HG03097 (cell line): Measurements from ENCODE around the gene ELAPOR2.
"Not testable (repeated sequence)": the region's sequence is repeated elsewhere in the genome, so short reads cannot be mapped to it uniquely, and the experiment has no call there.

Experiments used
- ATAC-seq: cut with Tn5 transposase; IDR thresholded peaks from one replicate; pipeline ENCODE4 v1.9.1; 2021; ENCODE audit not compliant: unreplicated experiment, low FRiP score

ELAPOR2 gene

DNA sequence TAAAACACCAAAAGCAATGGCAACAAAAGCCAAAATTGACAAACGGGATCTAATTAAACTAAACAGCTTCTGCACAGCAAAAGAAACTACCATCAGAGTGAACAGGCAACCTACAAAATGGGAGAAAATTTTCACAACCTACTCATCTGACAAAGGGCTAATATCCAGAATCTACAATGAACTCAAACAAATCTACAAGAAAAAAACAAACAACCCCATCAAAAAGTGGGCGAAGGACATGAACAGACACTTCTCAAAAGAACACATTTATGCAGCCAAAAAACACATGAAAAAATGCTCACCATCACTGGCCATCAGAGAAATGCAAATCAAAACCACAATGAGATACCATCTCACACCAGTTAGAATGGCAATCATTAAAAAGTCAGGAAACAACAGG lies 14.7 kb downstream of the ELAPOR2 start:
- not testable (repeated sequence) for ATAC-seq

DNA sequence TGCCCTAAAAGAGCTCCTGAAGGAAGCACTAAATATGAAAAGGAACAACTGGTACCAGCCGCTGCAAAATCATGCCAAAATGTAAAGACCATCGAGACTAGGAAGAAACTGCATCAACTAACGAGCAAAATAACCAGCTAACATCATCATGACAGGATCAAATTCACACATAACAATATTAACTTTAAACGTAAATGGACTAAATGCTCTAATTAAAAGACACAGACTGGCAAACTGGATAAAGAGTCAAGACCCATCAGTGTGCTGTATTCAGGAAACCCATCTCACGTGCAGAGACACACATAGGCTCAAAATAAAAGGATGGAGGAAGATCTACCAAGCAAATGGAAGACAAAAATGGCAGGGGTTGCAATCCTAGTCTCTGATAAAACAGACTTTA lies 17.9 kb downstream of the ELAPOR2 start:
- not testable (repeated sequence) for ATAC-seq

DNA sequence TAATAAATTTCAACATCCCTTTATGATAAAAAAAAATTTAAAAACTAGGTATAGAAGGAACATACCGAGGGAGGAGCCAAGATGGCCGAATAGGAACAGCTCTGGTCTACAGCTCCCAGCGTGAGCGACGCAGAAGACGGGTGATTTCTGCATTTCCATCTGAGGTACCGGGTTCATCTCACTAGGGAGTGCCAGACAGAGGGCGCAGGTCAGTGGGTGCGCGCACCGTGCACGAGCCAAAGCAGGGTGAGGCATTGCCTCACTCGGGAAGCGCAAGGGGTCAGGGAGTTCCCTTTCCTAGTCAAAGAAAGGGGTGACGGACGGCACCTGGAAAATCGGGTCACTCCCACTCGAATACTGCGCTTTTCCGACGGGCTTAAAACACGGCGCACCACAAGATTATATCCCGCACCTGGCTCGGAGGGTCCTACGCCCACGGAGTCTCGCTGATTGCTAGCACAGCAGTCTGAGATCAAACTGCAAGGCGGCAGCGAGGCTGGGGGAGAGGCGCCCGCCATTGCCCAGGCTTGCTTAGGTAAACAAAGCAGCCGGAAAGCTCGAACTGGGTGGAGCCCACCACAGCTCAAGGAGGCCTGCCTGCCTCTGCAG lies 19.7 kb downstream of the ELAPOR2 start:
- not testable (repeated sequence) for ATAC-seq

DNA sequence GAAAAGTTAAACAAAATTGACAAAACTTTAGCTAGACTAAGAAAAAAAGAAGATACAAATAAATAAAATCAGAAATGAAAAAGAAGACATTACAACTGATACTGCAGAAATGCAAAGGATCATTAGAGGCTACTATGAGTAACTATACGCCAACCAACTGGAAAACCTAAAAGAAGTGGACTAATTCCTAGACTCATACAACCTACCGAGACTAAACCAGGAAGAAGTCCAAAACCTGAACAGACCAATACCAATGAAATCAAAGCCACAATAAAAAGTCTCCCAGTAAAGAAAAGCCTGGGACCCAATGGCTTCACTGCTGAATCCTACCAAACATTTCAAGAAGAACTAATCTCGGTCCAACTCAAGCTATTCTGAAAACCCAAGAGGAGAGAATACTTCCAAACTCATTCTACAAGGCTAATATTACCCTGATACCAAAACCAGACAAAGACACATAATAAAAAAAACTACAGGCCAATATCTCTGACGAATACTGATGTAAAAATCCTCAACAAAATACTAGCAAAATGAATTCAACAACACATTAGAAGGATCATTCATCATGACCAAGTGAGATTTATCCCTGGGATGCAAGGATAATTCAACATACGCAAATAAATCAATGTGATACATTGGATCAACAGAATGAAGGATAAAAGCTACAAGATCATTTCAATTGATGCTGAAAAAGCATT lies 20.3 kb downstream of the ELAPOR2 start:
- no peak for ATAC-seq

DNA sequence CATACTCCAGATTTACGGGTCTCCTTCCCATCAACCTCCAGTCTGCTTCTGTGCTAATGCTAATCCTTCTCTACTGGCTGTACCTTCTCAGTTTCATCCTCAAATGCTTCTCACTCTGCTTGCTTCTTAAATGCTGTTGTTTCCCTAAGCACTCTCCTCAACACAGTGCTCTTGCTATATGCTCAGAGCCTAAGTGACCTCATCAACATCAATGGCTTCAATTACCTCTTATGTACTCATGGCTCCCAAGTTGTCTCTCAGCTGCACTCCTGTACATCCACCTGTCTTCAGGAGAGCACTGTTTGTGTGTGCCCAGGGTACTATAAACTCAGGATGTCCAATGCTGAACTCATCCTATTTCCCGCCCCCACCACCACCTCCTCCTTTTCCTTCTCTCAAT lies 22.5 kb downstream of the ELAPOR2 start:
- ATAC-seq, result no peak

DNA sequence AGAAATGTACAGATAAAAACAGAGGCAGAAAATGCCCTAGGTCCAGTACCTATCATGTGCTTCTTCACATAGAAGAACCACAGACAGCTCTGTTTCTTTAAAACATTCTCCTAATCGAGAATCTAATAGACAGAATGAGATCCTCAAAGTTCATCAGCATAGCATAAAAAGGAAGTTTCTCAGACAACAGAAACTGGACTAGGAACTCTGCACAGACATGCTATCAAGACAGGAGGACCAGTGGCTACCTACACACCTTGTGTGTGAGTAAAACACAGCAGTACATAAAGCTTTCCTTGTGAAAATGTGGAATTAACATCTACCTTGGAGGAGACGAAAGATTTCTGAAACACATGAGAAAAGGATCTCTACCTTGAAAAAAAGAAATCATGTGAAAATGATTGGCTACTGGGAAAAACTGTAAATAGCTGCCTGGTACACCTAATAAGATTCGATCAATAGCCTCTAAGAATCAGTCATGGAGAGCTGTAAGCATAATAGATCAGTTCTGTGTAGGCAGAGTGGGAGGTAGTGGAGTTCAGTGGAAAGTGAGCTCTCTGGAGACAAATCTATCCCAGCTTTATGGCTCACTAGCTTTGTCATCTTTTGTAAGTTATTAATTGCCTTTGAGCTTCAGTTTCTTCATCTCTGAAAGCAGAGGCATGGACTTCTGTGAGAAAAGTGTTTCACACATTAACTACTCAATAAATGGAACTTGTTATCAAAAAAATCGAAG lies 26.7 kb downstream of the ELAPOR2 start:
- no peak for ATAC-seq

DNA sequence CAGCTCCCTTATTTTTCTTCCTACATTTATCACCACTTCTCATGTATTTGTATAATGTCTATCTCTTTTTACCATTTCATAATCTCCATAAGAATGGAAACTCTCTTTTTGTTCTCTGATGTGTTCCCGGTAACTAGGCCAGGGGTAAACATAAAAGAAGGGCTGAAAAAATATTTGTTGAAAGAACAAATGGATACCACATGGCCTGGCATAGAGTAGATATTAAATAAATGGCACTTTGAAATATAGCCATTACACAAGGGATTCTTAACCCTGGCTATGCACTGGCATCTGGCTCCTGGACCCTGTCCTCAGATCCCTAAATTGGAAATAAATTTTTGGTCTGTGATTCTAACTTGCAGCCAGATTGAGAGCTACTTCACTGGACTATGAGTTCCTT lies 30.4 kb downstream of the ELAPOR2 start:
- ATAC-seq, result no peak

DNA sequence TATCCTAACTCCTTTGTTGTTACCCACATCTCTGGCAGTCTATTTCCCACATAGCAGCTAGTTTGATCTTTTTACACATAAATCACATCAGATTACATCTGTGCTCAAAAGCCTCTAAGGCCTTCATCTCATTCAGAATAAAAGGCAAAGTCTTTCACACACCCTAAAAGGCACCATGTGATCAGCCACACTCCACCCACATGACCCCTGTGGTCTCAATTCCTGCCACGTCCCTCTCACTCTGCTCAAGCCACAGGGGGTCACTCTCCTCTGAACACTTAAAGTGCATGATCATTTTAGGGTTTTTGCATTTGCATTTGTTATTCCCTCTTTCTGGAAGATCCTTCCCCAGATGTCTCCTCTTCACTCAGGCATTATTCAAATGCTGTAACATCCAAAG lies 30.8 kb downstream of the ELAPOR2 start:
- ATAC-seq, result no peak

DNA sequence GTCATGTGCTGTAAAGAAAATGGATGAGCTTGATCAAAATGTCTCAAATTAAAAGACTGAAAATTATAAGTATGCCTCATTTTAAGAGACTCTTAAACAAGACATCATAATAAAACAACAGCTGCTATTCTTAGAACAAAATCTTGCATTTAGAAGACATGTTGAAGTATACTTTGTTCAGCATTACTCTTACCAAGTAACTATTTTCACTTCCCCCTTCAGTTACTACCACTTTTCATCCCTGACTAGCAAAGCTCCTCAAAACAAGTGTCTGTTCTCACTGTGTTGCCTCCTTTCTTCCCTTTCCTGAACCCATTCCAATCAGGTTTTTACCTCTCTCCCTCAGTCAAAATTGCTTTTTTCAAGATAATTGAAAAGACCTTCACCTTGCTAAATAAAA lies 31.6 kb downstream of the ELAPOR2 start:
- ATAC-seq, result no peak

DNA sequence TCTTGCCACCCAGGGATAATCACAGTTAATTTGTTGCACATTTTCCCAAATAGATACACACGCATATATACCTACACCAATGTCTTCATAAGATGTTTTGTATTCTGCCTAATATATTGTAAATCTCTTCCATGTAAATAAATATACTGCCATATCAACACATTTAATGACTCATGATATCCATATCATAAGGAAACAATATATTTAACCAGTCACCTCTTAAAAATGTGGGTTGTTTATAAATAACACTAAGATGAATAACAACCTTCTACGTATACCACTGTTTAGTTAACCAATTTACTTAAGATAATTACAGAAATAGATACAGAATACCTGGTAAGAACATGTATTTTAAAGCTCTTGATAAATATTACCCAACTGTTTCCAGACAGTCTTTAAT lies 38.2 kb downstream of the ELAPOR2 start:
- no peak for ATAC-seq

DNA sequence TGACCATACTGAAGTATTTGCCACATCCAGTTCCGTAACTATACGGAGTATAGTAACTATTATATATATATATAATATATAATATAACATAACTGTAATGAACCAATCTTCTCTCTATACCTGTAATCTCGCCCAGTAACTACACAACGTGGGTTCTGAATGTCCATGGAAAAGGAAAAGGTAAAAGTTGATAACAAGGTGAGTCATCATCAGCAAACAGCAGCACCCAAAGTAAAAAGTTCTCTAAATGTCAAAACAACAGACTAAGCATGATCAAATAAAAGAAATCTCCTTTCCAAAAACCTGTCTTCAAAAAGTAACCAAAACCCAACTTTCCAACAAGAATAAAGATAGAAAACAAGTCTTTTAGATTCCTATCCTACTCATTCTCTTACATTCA lies 42.8 kb downstream of the ELAPOR2 start:
- no peak for ATAC-seq

DNA sequence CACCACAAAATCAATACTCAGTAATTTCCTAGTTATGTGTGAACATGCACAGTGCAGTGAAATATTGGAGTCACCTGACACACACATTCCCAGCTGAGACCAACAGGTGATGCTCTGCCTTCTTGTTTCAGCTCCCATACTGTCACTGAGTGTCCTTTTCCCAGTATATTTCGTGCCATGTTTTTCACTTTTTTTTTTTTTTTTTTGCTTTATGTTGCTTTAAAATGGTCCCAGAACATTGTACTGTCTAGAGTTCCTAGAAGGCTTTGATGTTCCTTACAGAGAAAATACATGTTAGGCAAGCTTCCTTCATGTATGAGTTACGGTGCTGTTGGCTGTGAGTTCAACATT lies 45.6 kb downstream of the ELAPOR2 start:
- no peak for ATAC-seq

DNA sequence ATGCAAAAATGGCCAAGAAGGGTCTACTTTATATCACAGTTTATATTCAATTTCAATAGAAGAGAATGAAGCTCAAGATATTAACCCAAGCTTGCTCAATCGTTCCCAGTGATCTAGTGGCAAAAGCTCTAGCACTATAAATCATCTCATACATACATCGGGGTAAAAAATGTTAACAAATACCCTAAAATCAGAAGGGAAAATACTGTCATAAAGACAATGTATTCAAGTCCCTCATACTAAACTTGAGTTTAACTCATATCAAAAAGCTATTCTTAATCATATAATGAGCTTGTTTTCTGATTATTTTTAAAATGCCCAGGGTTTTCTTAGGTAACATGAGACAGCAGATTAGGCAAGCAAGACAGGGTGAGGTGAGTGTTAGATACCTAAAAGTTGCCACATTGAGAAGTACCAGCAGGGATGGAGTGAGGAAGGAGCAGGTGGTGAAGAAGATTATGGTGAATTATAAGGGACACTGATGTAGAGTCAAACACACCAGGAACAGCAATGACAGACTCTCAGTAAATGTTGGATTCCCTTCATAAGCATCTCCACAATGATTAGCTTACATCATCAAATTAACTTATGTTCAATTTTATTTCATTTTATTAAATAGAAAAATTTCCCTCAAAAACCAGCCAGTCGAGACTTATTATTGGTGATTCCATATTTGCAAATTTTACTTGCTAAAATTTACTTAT lies 46.2 kb downstream of the ELAPOR2 start:
- ATAC-seq, result no peak
